Measurements from ENCODE around the gene MOB3A.

MOB3A gene

GRCh38 chr19:2140138-2140569 lies 44.0 kb upstream of the MOB3A start:
- H3K9ac ChIP-seq (ENCODE audit: low read depth, low read length, poor library complexity): no peak overlapping the region
- peaks cover 36 to 70% of the 10 kb centered on the region in 2 donors for H3K36me3 ChIP-seq (replicated peaks in 1 of 2; ENCODE audit: control insufficient read depth in 2 of 2, insufficient read depth in 2 of 2, low read length in 2 of 2)
- H2BK12ac ChIP-seq (ENCODE audit: low read length): no peak overlapping the region
- no peak overlapping the region for H3K4me3 ChIP-seq (ENCODE audit: low read length in 2 of 2)
- H3K18ac ChIP-seq (ENCODE audit: low read length): no peak overlapping the region
- no peak overlapping the region for H3K4me2 ChIP-seq (ENCODE audit: insufficient read depth, low read length, poor library complexity, severe bottlenecking)
- no peak overlapping the region for H4K8ac ChIP-seq (ENCODE audit: low read depth, low read length)
- H3K9me3 ChIP-seq (replicated peaks in 1 of 2; ENCODE audit: control insufficient read depth in 2 of 2, insufficient read depth in 1 of 2, low read depth in 1 of 2, low read length in 2 of 2): peaks cover 0 to 3% of the 10 kb centered on the region in 2 donors
- no peak overlapping the region for H3K27ac ChIP-seq (replicated peaks; ENCODE audit: low read length)
- no peak overlapping the region for H3K4ac ChIP-seq (ENCODE audit: low read length)
- H3K79me1 ChIP-seq (ENCODE audit: low read depth, low read length): peaks cover 28% of the 10 kb centered on the region
- H3K14ac ChIP-seq (ENCODE audit: low read length): no peak overlapping the region
- no peak overlapping the region for H3K23ac ChIP-seq (ENCODE audit: low read depth, low read length, poor library complexity)
- no CpG with 5 or more reads among the region's 14 CpGs for WGBS, 2 donors (ENCODE audit: extremely low coverage in 2 of 2, insufficient read length in 2 of 2, insufficient replicate concordance in 1 of 2)
- no peak overlapping the region for H2BK5ac ChIP-seq (ENCODE audit: low read length)
- H3K4me1 ChIP-seq (ENCODE audit: control insufficient read depth in 2 of 2, insufficient read depth in 1 of 2, low read depth in 1 of 2, low read length in 2 of 2): no peaks in the 10 kb centered on the region
- H3K27me3 ChIP-seq (ENCODE audit: control insufficient read depth in 3 of 3, insufficient read depth in 3 of 3, low read depth in 1 of 3, low read length in 3 of 3): no peaks in the 10 kb centered on the region
- no peak overlapping the region for H2AK5ac ChIP-seq (ENCODE audit: low read depth, low read length)
- no peak overlapping the region for H2AFZ ChIP-seq (ENCODE audit: low read length)
- H2BK120ac ChIP-seq (ENCODE audit: low read depth, low read length): no peak overlapping the region
- H2BK15ac ChIP-seq (ENCODE audit: low read length): no peak overlapping the region
- H4K91ac ChIP-seq (ENCODE audit: low read depth, low read length, poor library complexity): no peak overlapping the region
- DNase-seq (ENCODE audit: low spot score): no peak

GRCh38 chr19:2139385-2140137 lies 43.4 kb upstream of the MOB3A start:
- H2AFZ ChIP-seq (ENCODE audit: low read length): no peak overlapping the region
- no CpG with 5 or more reads among the region's 22 CpGs for WGBS, 2 donors (ENCODE audit: extremely low coverage in 2 of 2, insufficient read length in 2 of 2, insufficient replicate concordance in 1 of 2)
- H4K8ac ChIP-seq (ENCODE audit: low read depth, low read length): no peak overlapping the region
- no peak overlapping the region for H3K27ac ChIP-seq (replicated peaks; ENCODE audit: low read length)
- H2AK5ac ChIP-seq (ENCODE audit: low read depth, low read length): peak overlapping the region; percentile 7
- no peak overlapping the region for H3K4ac ChIP-seq (ENCODE audit: low read length)
- H3K23ac ChIP-seq (ENCODE audit: low read depth, low read length, poor library complexity): peak overlapping the region; percentile 86
- peaks cover 0 to 3% of the 10 kb centered on the region in 2 donors for H3K9me3 ChIP-seq (replicated peaks in 1 of 2; ENCODE audit: control insufficient read depth in 2 of 2, insufficient read depth in 1 of 2, low read depth in 1 of 2, low read length in 2 of 2)
- peaks cover 32 to 65% of the 10 kb centered on the region in 2 donors for H3K36me3 ChIP-seq (replicated peaks in 1 of 2; ENCODE audit: control insufficient read depth in 2 of 2, insufficient read depth in 2 of 2, low read length in 2 of 2)
- H3K4me1 ChIP-seq (ENCODE audit: control insufficient read depth in 2 of 2, insufficient read depth in 1 of 2, low read depth in 1 of 2, low read length in 2 of 2): no peaks in the 10 kb centered on the region
- no peak overlapping the region for H2BK5ac ChIP-seq (ENCODE audit: low read length)
- no peak overlapping the region for H2BK15ac ChIP-seq (ENCODE audit: low read length)
- H3K14ac ChIP-seq (ENCODE audit: low read length): peak overlapping the region; percentile 44
- H3K79me1 ChIP-seq (ENCODE audit: low read depth, low read length): peaks cover 27% of the 10 kb centered on the region
- no peak overlapping the region for H3K4me3 ChIP-seq (ENCODE audit: low read length in 2 of 2)
- no peak overlapping the region for H2BK120ac ChIP-seq (ENCODE audit: low read depth, low read length)
- H3K9ac ChIP-seq (ENCODE audit: low read depth, low read length, poor library complexity): peak overlapping the region; percentile 30
- peak overlapping the region; percentile 66 for H2BK12ac ChIP-seq (ENCODE audit: low read length)
- H3K4me2 ChIP-seq (ENCODE audit: insufficient read depth, low read length, poor library complexity, severe bottlenecking): no peak overlapping the region
- H3K18ac ChIP-seq (ENCODE audit: low read length): no peak overlapping the region
- no peak overlapping the region for H4K91ac ChIP-seq (ENCODE audit: low read depth, low read length, poor library complexity)
- no peak for DNase-seq (ENCODE audit: low spot score)
- no peaks in the 10 kb centered on the region for H3K27me3 ChIP-seq (ENCODE audit: control insufficient read depth in 3 of 3, insufficient read depth in 3 of 3, low read depth in 1 of 3, low read length in 3 of 3)

- Histone ChIP-seq H3K4me3 (ENCODE audit: low read length in 2 of 2) (no peak overlapping the region), H3K36me3 (replicated peaks in 1 of 2; ENCODE audit: control insufficient read depth in 2 of 2, insufficient read depth in 2 of 2, low read length in 2 of 2) (peaks cover 30 to 68% of the 10 kb centered on the region in 2 donors), H4K8ac (ENCODE audit: low read depth, low read length) (no peak overlapping the region), H2AFZ (ENCODE audit: low read length) (no peak overlapping the region), H3K18ac (ENCODE audit: low read length) (no peak overlapping the region), H3K9ac (ENCODE audit: low read depth, low read length, poor library complexity) (peak overlapping the region; percentile 60), H2BK5ac (ENCODE audit: low read length) (peak overlapping the region; percentile 66), H2BK120ac (ENCODE audit: low read depth, low read length) (no peak overlapping the region), H3K23ac (ENCODE audit: low read depth, low read length, poor library complexity) (peak overlapping the region; percentile 65), H4K91ac (ENCODE audit: low read depth, low read length, poor library complexity) (no peak overlapping the region), H3K27me3 (ENCODE audit: control insufficient read depth in 3 of 3, insufficient read depth in 3 of 3, low read depth in 1 of 3, low read length in 3 of 3) (no peaks in the 10 kb centered on the region), H3K27ac (replicated peaks; ENCODE audit: low read length) (no peak overlapping the region), H3K4me1 (ENCODE audit: control insufficient read depth in 2 of 2, insufficient read depth in 1 of 2, low read depth in 1 of 2, low read length in 2 of 2) (no peaks in the 10 kb centered on the region), H3K9me3 (replicated peaks in 1 of 2; ENCODE audit: control insufficient read depth in 2 of 2, insufficient read depth in 1 of 2, low read depth in 1 of 2, low read length in 2 of 2) (peaks cover 0 to 3% of the 10 kb centered on the region in 2 donors), H2BK15ac (ENCODE audit: low read length) (no peak overlapping the region), H3K79me1 (ENCODE audit: low read depth, low read length) (peaks cover 24% of the 10 kb centered on the region), H3K14ac (ENCODE audit: low read length) (no peak overlapping the region), H2BK12ac (ENCODE audit: low read length) (no peak overlapping the region), H3K4me2 (ENCODE audit: insufficient read depth, low read length, poor library complexity, severe bottlenecking) (no peak overlapping the region), H3K4ac (ENCODE audit: low read length) (no peak overlapping the region), H2AK5ac (ENCODE audit: low read depth, low read length) (no peak overlapping the region)
- DNase-seq (ENCODE audit: low spot score): no peak
- WGBS, 2 donors (ENCODE audit: extremely low coverage in 2 of 2, insufficient read length in 2 of 2, insufficient replicate concordance in 1 of 2): no CpG with 5 or more reads among the region's 23 CpGs
These were observed 42.1 kb upstream of the MOB3A start for GRCh38 chr19:2138061-2138728.

- Histone ChIP-seq H3K4me1 (ENCODE audit: control insufficient read depth in 2 of 2, insufficient read depth in 1 of 2, low read depth in 1 of 2, low read length in 2 of 2) (no peaks in the 10 kb centered on the region), H2AK5ac (ENCODE audit: low read depth, low read length) (no peak overlapping the region), H3K9ac (ENCODE audit: low read depth, low read length, poor library complexity) (peak overlapping the region; percentile 4), H3K27me3 (ENCODE audit: control insufficient read depth in 3 of 3, insufficient read depth in 3 of 3, low read depth in 1 of 3, low read length in 3 of 3) (no peaks in the 10 kb centered on the region), H4K8ac (ENCODE audit: low read depth, low read length) (no peak overlapping the region), H2BK15ac (ENCODE audit: low read length) (no peak overlapping the region), H3K14ac (ENCODE audit: low read length) (no peak overlapping the region), H3K36me3 (replicated peaks in 1 of 2; ENCODE audit: control insufficient read depth in 2 of 2, insufficient read depth in 2 of 2, low read length in 2 of 2) (peaks cover 41 to 79% of the 10 kb centered on the region in 2 donors), H3K79me1 (ENCODE audit: low read depth, low read length) (peaks cover 33% of the 10 kb centered on the region), H3K4me2 (ENCODE audit: insufficient read depth, low read length, poor library complexity, severe bottlenecking) (no peak overlapping the region), H4K91ac (ENCODE audit: low read depth, low read length, poor library complexity) (no peak overlapping the region), H2BK5ac (ENCODE audit: low read length) (no peak overlapping the region), H2BK12ac (ENCODE audit: low read length) (no peak overlapping the region), H3K27ac (replicated peaks; ENCODE audit: low read length) (no peak overlapping the region), H3K18ac (ENCODE audit: low read length) (no peak overlapping the region), H3K23ac (ENCODE audit: low read depth, low read length, poor library complexity) (peak overlapping the region; percentile 31), H3K4ac (ENCODE audit: low read length) (no peak overlapping the region), H2BK120ac (ENCODE audit: low read depth, low read length) (no peak overlapping the region), H2AFZ (ENCODE audit: low read length) (no peak overlapping the region), H3K4me3 (ENCODE audit: low read length in 2 of 2) (no peak overlapping the region), H3K9me3 (replicated peaks in 1 of 2; ENCODE audit: control insufficient read depth in 2 of 2, insufficient read depth in 1 of 2, low read depth in 1 of 2, low read length in 2 of 2) (peaks cover 0 to 3% of the 10 kb centered on the region in 2 donors)
- DNase-seq (ENCODE audit: low spot score): no peak
- WGBS, 2 donors (ENCODE audit: extremely low coverage in 2 of 2, insufficient read length in 2 of 2, insufficient replicate concordance in 1 of 2): no CpG with 5 or more reads among the region's 23 CpGs
These were observed 40.7 kb upstream of the MOB3A start for GRCh38 chr19:2136796-2137195.

Measured in neuronal stem cell (in vitro differentiated cells).